ENCODE results near the gene KCNQ1. TPM values are rescaled to one million over a fixed set of nuclear protein-coding genes. Genes with fewer than 3 reads are reported as not detected.

Gene KCNQ1
- total RNA-seq, 1 experiment from 2014 or later, result not detected

- intact Hi-C loops (cut with micrococcal nuclease; ENCODE audit: unreplicated experiment), result no loop called here
- ChIA-PET CTCF (no interaction called here), POLR2A (ENCODE audit: unreplicated experiment) (interaction anchor here (0.6 kb wide), 1 partner anchor 258 kb away, joined by 10 read pairs; no protein-coding TSS in a partner anchor)
- no peak overlapping the region for H3K27ac ChIP-seq
- BruUV-seq (replicated peaks), result no TSS peak
- H3K4me2 ChIP-seq, result no peak overlapping the region
- H2AFZ ChIP-seq, result no peak overlapping the region
- H3K27me3 ChIP-seq (ENCODE audit: insufficient read depth, low read depth), result peaks cover 6% of the 10 kb centered on the region
- H3K36me3 ChIP-seq (ENCODE audit: low read depth), result no peaks in the 10 kb centered on the region
- no peaks in the 10 kb centered on the region for H3K9me2 ChIP-seq (ENCODE audit: insufficient read depth)
- no peaks in the 10 kb centered on the region for H3K79me2 ChIP-seq (ENCODE audit: low read depth)
- DNase-seq, result peak in 1 of 2 experiments; percentile 25
- no peak overlapping the region for H3K4me3 ChIP-seq
- no peaks in the 10 kb centered on the region for H3K9me3 ChIP-seq (ENCODE audit: insufficient read depth, low read depth)
- H4K20me1 ChIP-seq (ENCODE audit: insufficient read depth), result no peaks in the 10 kb centered on the region
- TF ChIP-seq CTCF (conservative IDR thresholded peaks at IDR 0.05) (no peak), EZH2 (IDR thresholded peaks at IDR 0.05; ENCODE audit: low read depth) (no peak)
- H3F3A ChIP-seq (ENCODE audit: insufficient read depth, low read depth), result no peaks in the 10 kb centered on the region
- no peaks in the 10 kb centered on the region for H3K4me1 ChIP-seq (replicated peaks; ENCODE audit: insufficient read depth)
These were observed 347.8 kb downstream of the KCNQ1 start for GRCh38 chr11:2792381-2793250.

GRCh38 chr11:2793701-2794045 lies 348.9 kb downstream of the KCNQ1 start:
- CTCF ChIA-PET, result no interaction called here
- no peak overlapping the region for H3K27ac ChIP-seq

More at GRCh38 chr11:2793701-2794045, 348.9 kb downstream of the KCNQ1 start:
- DNase-seq, result no peak
- H3K9me2 ChIP-seq (ENCODE audit: insufficient read depth), result no peaks in the 10 kb centered on the region
- no peak overlapping the region for H3K4me3 ChIP-seq
- no peak overlapping the region for H3K4me2 ChIP-seq
- H3K9me3 ChIP-seq (ENCODE audit: insufficient read depth, low read depth), result no peaks in the 10 kb centered on the region
- no peaks in the 10 kb centered on the region for H3F3A ChIP-seq (ENCODE audit: insufficient read depth, low read depth)
- POLR2A ChIA-PET (ENCODE audit: unreplicated experiment), result no interaction called here
- no peaks in the 10 kb centered on the region for H3K4me1 ChIP-seq (replicated peaks; ENCODE audit: insufficient read depth)
- no peaks in the 10 kb centered on the region for H3K79me2 ChIP-seq (ENCODE audit: low read depth)
- no TSS peak for BruUV-seq (replicated peaks)
- intact Hi-C loops (cut with micrococcal nuclease; ENCODE audit: unreplicated experiment), result no loop called here
- H4K20me1 ChIP-seq (ENCODE audit: insufficient read depth), result no peaks in the 10 kb centered on the region
- TF ChIP-seq EZH2 (IDR thresholded peaks at IDR 0.05; ENCODE audit: low read depth) (no peak), CTCF (conservative IDR thresholded peaks at IDR 0.05) (no peak)
- peaks cover 10% of the 10 kb centered on the region for H3K27me3 ChIP-seq (ENCODE audit: insufficient read depth, low read depth)
- no peaks in the 10 kb centered on the region for H3K36me3 ChIP-seq (ENCODE audit: low read depth)
- H2AFZ ChIP-seq, result no peak overlapping the region
